Activated T-helper 9 cell treated with anti-CD3 and anti-CD28 coated beads, Interleukin-2, amount 50 U/mL, for 16 hours (primary cell): Measurements from ENCODE around the gene ERMAP.

Experiments
- DNase-seq: peaks from one replicate; pipeline ENCODE4 v3.0.0-alpha.2; 2020; ENCODE audit warnings: low read depth

The ERMAP gene

GRCh38 chr1:42816585-42817439 is at the start of gene ERMAP, which contains the start of gene SVBP:
Gene ERMAP, plus strand, starts transcription at chr1:42817122. Its CDS starts 13,327 bp downstream, at chr1:42830449.
Gene SVBP, minus strand, starts transcription at chr1:42817397. Its CDS starts 853 bp downstream, at chr1:42816544.
- DNase-seq = peak; percentile 93

- no peak for DNase-seq
Observed at GRCh38 chr1:42767510-42768000, 49.4 kb upstream of the ERMAP start.

- DNase-seq = no peak
Observed at GRCh38 chr1:42768172-42768571, 48.8 kb upstream of the ERMAP start.

- no peak for DNase-seq
Observed at GRCh38 chr1:42769811-42770210, 47.1 kb upstream of the ERMAP start.

- no peak for DNase-seq
Observed at GRCh38 chr1:42773420-42773819, 43.5 kb upstream of the ERMAP start.

GRCh38 chr1:42774928-42775526 is 41.9 kb upstream of the ERMAP start:
- DNase-seq = no peak

- no peak for DNase-seq
Observed at GRCh38 chr1:42776502-42776901, 40.4 kb upstream of the ERMAP start.

GRCh38 chr1:42777852-42778251 is 39.1 kb upstream of the ERMAP start:
- no peak for DNase-seq

GRCh38 chr1:42779725-42780124 is 37.2 kb upstream of the ERMAP start:
- no peak for DNase-seq

GRCh38 chr1:42780176-42780575 is 36.7 kb upstream of the ERMAP start:
- no peak for DNase-seq

- DNase-seq = no peak
Observed at GRCh38 chr1:42783092-42783491, 33.8 kb upstream of the ERMAP start.

- no peak for DNase-seq
Observed at GRCh38 chr1:42784547-42784945, 32.4 kb upstream of the ERMAP start.

GRCh38 chr1:42784946-42785693 is 31.8 kb upstream of the ERMAP start, which contains the start of gene TMEM269:
Gene TMEM269, plus strand, starts transcription at chr1:42784991. Its CDS starts 4,903 bp downstream, at chr1:42789894.
- no peak for DNase-seq

- no peak for DNase-seq
Observed at GRCh38 chr1:42786097-42786496, 30.8 kb upstream of the ERMAP start.

GRCh38 chr1:42788021-42788420 is 28.9 kb upstream of the ERMAP start:
- DNase-seq = no peak

- DNase-seq = no peak
Observed at GRCh38 chr1:42793824-42794223, 23.1 kb upstream of the ERMAP start.

- DNase-seq = no peak
Observed at GRCh38 chr1:42797414-42797813, 19.5 kb upstream of the ERMAP start.

GRCh38 chr1:42797979-42798378 is 18.9 kb upstream of the ERMAP start:
- DNase-seq = no peak

GRCh38 chr1:42801832-42802473 is 15.0 kb upstream of the ERMAP start:
- DNase-seq = no peak

- no peak for DNase-seq
Observed at GRCh38 chr1:42806171-42806570, 10.8 kb upstream of the ERMAP start.

GRCh38 chr1:42806593-42806992 is 10.3 kb upstream of the ERMAP start:
- DNase-seq = no peak
